ENCODE results near the gene STK38. TPM values are rescaled to one million over a fixed set of nuclear protein-coding genes. Genes with fewer than 3 reads are reported as not detected.

STK38 gene
- total and polyA plus RNA-seq, 9 of the 15 experiments (the other 6 are each of a cell fraction or from before 2014, with no cell fraction given), result 5.7 to 28.7 (median 19.5) TPM

GRCh38 chr6:36548401-36548743 lies 1.1 kb upstream of the STK38 start (continued):
- TF ChIP-seq YY1 (IDR thresholded peaks at IDR 0.05; ENCODE audit: borderline replicate concordance in 1 of 3, control insufficient read depth in 1 of 3, extremely low read depth in 1 of 3, insufficient read depth in 3 of 3, insufficient read length in 1 of 3, insufficient replicate concordance in 2 of 3, low read depth in 1 of 3, low read length in 2 of 3) (no peak), BRD4 (IDR thresholded peaks at IDR 0.05) (no peak), ZNF766 (CRISPR knock-in tag; conservative IDR thresholded peaks at IDR 0.05) (0 out of 2 replicates have a peak, but pooled peaks have one; percentile 31), RBM14 (IDR thresholded peaks at IDR 0.05; ENCODE audit: borderline replicate concordance, insufficient read depth, low read depth, low read length) (no peak), ZNF436 (CRISPR knock-in tag; IDR thresholded peaks at IDR 0.05) (no peak), MYNN (IDR thresholded peaks at IDR 0.05) (no peak), MYNN (CRISPR knock-in tag; IDR thresholded peaks at IDR 0.05) (no peak), HOXB6 (CRISPR knock-in tag; IDR thresholded peaks at IDR 0.05; ENCODE audit: borderline replicate concordance) (no peak), KLF6 (CRISPR knock-in tag; IDR thresholded peaks at IDR 0.05; ENCODE audit: borderline replicate concordance) (no peak), SNRNP70 (optimal IDR thresholded peaks at IDR 0.05; ENCODE audit: low read depth, low read length) (no peak), ZNF316 (IDR thresholded peaks at IDR 0.05) (no peak), SREBF2 (CRISPR knock-in tag; IDR thresholded peaks at IDR 0.05) (no peak), ZKSCAN3 (CRISPR knock-in tag; IDR thresholded peaks at IDR 0.05) (no peak), HDAC2 (IDR thresholded peaks at IDR 0.05) (no peak)
- TF ChIP-seq, protein P1, sequence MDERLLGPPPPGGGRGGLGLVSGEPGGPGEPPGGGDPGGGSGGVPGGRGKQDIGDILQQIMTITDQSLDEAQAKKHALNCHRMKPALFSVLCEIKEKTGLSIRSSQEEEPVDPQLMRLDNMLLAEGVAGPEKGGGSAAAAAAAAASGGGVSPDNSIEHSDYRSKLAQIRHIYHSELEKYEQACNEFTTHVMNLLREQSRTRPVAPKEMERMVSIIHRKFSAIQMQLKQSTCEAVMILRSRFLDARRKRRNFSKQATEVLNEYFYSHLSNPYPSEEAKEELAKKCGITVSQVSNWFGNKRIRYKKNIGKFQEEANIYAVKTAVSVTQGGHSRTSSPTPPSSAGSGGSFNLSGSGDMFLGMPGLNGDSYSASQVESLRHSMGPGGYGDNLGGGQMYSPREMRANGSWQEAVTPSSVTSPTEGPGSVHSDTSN (CRISPR knock-in tag; IDR thresholded peaks at IDR 0.05; ENCODE audit: low read depth), result no peak
- TF ChIP-seq, protein P1 (tag; conservative IDR thresholded peaks at IDR 0.05; ENCODE audit: low read depth), result 0 out of 2 replicates have a peak, but pooled peaks have one; percentile 27

Data from K562 (cell line).